Anterior cingulate cortex (tissue), 58 donors: ENCODE data around the gene PAQR5.
A peak's percentile ranks its signal among the peaks of the same experiment; 100 is the strongest.

Experiments used
- DNase-seq, 58 donors: peaks; one replicate each; lab custom pipeline; 2025; lab: John Stamatoyannopoulos, UW

PAQR5 gene

DNA sequence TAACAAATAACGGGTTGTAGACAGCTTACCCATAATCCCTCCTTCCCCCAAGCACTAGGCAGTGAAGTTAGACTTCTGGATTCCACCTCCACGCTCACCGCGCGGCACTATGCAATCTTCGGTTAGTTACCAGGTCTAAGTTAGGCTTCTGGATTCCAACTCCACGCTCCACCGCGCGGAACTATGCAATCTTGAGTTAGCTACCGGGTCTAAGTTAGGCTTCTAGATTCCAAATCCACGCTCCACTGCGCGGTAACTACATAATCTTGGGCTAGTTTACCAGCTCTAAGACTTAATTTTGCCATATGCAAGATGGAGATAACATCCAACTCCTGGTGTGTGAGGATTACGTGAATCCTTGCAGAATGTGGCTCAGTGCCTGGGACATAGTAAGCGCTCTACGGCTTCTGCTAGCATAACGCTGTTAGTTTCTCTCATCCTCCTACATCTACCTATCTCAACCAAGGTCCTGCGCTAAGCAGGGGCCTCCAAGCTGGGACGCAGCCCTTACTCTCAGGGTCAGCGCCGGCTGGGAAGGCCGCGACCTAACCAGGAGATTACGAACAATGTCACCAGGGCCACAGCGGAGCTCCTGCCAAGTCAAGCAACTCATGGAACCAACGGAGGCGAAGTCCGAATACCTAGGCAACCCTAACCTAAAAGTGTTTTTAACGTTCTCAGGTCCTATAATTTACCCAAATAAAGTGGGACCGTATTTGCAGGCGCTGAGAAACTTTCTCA is 153.4 kb downstream of the PAQR5 start:
- peak in 11 of 58 donors; percentile 22 to 65 (median 53) for DNase-seq

DNA sequence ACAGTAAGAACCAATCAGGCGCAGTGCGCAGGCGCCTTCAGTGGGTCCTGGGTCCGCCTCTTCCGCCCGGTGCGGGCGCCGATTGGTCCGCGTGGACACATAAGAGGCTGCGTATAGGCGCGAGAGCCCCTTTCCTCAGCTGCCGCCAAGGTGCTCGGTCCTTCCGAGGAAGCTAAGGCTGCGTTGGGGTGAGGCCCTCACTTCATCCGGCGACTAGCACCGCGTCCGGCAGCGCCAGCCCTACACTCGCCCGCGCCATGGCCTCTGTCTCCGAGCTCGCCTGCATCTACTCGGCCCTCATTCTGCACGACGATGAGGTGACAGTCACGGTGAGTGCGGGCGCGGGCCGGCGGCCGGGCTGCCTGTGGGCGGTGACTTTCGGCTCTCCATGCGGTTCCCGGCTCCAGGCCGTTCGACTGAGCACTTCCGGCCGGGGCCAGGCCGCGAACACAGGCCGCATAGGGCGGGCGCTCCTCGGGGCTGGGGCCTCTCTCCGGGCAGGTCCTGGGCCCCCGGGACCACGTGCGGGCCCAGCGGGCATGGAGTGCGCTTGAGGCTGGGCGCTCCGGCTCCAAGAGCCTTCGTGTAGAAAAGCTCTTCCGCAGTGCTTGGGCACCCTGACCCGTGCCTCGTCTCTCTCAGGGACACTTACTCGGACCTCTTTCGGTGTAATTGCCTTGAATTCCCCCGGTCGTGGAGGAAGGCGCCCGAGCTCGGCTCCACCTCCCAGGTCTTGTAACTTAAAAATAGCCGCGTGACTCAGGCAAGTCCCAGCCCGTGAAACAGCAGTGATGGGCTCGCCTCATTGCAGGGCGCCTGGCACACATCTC is 154.2 kb downstream of the PAQR5 start, which contains the start of gene RPLP1:
Gene RPLP1 (plus strand): TSS at position 127 of the 830 bp plus-strand sequence. CDS start 131 bp downstream, at position 258.
- peak; percentile 53 to 99 (median 93) for DNase-seq

DNA sequence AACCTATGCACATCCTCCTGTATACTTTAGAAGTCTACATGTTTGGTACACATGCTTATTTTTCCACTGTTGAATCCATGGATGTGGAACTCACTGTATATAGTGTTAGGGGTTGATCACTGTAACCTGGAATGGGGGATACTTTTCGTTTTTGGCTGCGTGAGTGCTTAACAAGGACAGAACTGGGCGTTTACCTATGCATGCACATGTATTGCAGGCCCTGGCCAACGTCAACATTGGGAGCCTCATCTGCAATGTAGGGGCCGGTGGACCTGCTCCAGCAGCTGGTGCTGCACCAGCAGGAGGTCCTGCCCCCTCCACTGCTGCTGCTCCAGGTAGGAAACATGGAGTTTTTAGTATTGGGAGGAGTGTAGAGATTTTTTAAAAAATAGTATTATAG is 156.2 kb downstream of the PAQR5 start:
- no peak for DNase-seq

DNA sequence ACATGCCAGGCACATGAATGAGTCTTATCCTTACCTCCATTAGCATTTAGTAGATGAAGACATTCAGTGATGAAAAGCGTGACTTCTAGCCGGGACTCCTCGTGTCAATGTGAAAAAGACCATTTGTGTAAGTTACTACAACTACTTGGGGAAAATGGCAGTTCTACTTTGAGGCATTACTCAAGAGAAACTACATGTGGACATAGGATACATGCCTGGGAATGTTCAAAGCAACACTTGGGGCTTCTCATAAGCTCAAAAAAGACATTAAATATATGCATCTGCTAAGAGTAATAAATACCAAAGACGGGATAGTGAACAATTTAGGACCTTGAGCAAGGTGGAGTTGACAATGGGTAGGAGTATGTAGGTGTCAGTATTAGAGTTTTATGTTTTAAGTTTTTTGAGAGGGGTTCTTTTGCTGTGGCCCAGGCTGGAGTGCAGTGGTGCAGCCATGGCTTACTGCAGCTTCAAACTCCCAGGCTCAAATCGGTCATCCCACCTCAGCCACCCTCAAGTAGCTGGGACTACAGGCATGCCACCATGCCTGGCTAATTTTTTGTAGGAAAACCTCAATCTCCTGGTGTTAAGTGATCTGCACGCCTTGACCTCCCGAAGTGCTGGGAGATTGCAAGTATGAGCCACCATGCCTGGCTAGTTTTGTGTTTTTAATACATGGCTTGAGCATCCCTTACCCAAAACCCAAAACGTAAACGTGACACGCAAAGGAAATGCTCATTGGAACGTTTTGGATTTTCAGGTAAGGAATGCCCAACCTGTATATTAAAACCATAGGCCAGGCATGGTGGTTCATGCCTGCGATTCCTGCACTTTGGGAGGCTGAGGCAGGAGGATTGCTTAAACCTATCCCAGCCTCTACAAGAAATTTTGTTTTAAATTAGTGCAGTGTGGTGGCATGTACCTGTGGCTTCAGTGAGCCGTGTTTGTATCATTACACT is 157.8 kb downstream of the PAQR5 start:
- no peak for DNase-seq
